Subcutaneous abdominal adipose tissue (tissue), 5 donors: Measurements from ENCODE around the gene PLCG1.

Experiments used
- H3K27ac ChIP-seq: one replicate; pipeline ENCODE4 v1.7.0; 2013; ENCODE audit warnings: low read depth, mild to moderate bottlenecking, inconsistent platforms, low read length, moderate library complexity
- H3K27me3 ChIP-seq, 5 donors: one replicate each; pipeline ENCODE4 v1.7.0; 2013; ENCODE audit warnings: low read length in 5 of 5, inconsistent platforms in 1 of 5; ENCODE audit not compliant: control insufficient read depth in 5 of 5, insufficient read depth in 4 of 5
- H3K36me3 ChIP-seq, 5 donors: one replicate each; pipeline ENCODE4 v1.7.0; 2013; ENCODE audit warnings: low read length in 5 of 5; ENCODE audit not compliant: control insufficient read depth in 5 of 5, insufficient read depth in 5 of 5
- H3K4me1 ChIP-seq, 5 donors: one replicate each; pipeline ENCODE4 v1.7.0; 2013; ENCODE audit warnings: low read length in 5 of 5, mild to moderate bottlenecking in 3 of 5, moderate library complexity in 1 of 5; ENCODE audit not compliant: control insufficient read depth in 5 of 5, insufficient read depth in 5 of 5
- H3K4me3 ChIP-seq, 5 donors: one replicate each; pipeline ENCODE4 v1.7.0; 2013; ENCODE audit warnings: low read length in 5 of 5, low read depth in 1 of 5
- H3K9ac ChIP-seq, 5 donors: one replicate each; pipeline ENCODE4 v1.7.0; 2013; ENCODE audit warnings: low read length in 5 of 5, mild to moderate bottlenecking in 4 of 5, moderate library complexity in 3 of 5
- H3K9me3 ChIP-seq, 5 donors: one replicate each; pipeline ENCODE4 v1.7.0; 2013; ENCODE audit warnings: low read length in 5 of 5; ENCODE audit not compliant: control insufficient read depth in 5 of 5
- donor health status: healthy.
- donor health status: healthy.
- donor health status: healthy.
- donor health status: healthy.
- donor health status: healthy.

Gene PLCG1

DNA sequence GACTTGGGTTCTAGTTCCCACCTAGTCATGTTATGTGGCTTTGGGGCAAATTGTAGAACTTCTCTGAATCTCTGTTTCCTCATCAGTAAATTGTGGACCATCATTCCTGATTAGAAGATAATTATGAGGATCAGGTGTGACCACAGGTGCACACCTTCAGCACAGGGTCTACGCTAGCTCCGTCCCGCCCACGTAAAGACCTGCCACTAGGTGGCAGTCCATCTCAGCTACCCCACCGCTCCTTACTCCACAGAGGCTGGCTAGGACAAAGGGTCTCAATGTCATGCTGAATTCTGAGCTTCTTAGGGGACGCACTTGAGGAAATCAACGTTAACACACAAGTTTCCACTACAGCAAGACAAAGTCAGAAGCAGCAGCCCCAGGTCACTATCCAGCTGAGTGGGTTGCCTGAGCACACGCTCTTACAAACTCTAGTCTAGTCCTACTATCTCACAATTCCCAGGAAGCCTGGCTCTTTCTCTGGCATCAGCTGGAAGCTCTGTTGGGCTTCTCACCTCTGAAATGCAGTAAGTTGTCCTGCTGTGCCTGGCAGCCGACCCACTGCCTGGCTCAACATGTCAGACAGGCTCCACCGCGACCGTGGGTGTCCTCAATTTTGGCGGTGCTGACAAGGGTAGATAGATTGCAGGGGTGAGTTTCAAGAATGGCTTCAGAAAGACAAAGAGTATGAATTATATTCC is 2.0 kb upstream of the PLCG1 start:
- Histone ChIP-seq H3K4me3 (no peak overlapping the region), H3K36me3 (no peaks in the 10 kb centered on the region), H3K27me3 (no peaks in the 10 kb centered on the region), H3K9me3 (no peaks in the 10 kb centered on the region), H3K4me1 (peaks cover 3 to 40% (median 34%) of the 10 kb centered on the region in 5 donors), H3K9ac (no peak overlapping the region), H3K27ac (no peak overlapping the region)

- peaks cover 9 to 47% (median 42%) of the 10 kb centered on the region in 5 donors for H3K4me1 ChIP-seq
- no peaks in the 10 kb centered on the region for H3K9me3 ChIP-seq
- peak overlapping the region in 4 of 5 donors; percentile 45 to 83 (median 78) for H3K9ac ChIP-seq
- H3K4me3 ChIP-seq = peak overlapping the region; percentile 68 to 82 (median 77)
- H3K27ac ChIP-seq = peak overlapping the region; percentile 62
- H3K27me3 ChIP-seq = no peaks in the 10 kb centered on the region
- no peaks in the 10 kb centered on the region for H3K36me3 ChIP-seq
Measured at GRCh38 chr20:41135888-41136679, 1.3 kb upstream of the PLCG1 start.

DNA sequence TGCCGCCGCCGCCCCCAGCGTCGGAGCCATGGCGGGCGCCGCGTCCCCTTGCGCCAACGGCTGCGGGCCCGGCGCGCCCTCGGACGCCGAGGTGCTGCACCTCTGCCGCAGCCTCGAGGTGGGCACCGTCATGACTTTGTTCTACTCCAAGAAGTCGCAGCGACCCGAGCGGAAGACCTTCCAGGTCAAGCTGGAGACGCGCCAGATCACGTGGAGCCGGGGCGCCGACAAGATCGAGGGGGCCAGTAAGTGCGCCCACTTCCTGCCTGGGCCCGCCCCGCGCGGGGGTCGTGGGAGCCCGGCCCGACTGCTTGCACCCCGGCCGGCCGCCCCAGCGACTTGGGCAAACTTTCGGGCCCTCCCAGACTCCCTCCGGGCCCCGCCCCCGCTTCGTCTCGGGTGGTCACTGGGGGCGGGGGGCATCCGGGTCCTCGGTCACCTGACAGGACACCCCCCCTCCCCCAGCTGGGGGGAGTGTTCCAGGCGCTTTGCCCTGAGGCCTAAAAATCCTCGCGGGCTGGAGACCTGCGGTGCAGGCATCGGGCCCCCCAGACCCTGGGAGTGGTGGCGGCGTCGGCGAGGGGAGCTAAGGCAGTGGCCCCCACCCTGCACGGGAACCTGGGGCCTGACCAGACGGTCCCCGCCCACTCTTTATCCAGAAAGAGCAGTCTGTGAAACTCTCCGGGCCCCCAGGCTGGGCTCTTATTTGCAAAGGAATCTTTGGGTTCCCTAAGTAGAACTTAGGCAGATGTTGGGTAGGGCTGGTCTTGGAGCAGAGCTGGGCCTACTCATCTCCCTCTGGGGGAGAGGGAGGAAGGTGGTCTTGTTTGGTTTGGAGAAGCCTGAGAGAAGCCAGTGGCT is 501 bp downstream of the PLCG1 start:
- Histone ChIP-seq H3K9me3 (no peaks in the 10 kb centered on the region), H3K4me3 (peak overlapping the region; percentile 70 to 82 (median 77)), H3K27ac (peak overlapping the region; percentile 81), H3K27me3 (no peaks in the 10 kb centered on the region), H3K4me1 (peaks cover 10 to 65% (median 55%) of the 10 kb centered on the region in 5 donors), H3K36me3 (no peaks in the 10 kb centered on the region), H3K9ac (peak overlapping the region; percentile 75 to 85 (median 82))

DNA sequence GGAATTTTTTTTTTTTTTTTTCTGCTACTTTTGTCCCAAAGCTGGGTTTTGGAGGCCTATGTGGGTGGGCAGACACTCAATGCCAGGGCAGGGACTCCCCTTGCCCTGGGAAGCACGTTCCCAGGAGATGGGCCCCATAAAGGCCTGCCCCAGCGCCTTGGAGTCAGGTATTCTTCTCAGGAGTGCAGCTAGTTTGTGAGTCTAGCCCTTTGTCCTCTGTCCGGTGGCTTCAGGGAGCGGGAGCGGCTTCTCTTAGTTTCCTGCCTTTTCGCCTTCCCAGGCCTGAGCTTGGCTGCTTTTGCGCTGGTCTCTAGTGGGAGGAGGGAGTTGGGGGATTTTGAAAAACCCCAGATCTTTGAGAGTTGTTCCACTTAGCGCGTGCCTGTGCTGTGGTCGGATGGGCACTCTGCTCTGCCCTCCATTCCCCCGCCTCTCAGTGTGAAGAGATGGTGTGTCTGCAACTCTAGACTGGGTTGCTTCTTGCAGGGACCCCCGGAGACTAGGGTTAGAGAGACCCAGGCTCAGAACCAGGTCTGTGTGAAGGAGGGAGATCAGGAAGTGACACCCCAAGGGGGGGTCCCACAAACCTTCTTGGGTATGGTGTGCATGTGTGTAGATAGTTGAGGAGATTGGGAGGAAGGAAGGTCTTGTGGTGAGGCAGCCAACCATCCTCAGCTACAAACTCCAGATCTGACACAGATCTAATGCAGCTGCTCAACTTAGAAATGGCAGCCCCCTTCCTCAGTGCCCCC is 1.3 kb downstream of the PLCG1 start:
- peak overlapping the region; percentile 75 to 85 (median 82) for H3K9ac ChIP-seq
- peaks cover 9 to 73% (median 55%) of the 10 kb centered on the region in 5 donors for H3K4me1 ChIP-seq
- no peaks in the 10 kb centered on the region for H3K9me3 ChIP-seq
- H3K27ac ChIP-seq = peak overlapping the region; percentile 81
- H3K36me3 ChIP-seq = no peaks in the 10 kb centered on the region
- H3K4me3 ChIP-seq = peak overlapping the region; percentile 70 to 82 (median 77)
- no peaks in the 10 kb centered on the region for H3K27me3 ChIP-seq

DNA sequence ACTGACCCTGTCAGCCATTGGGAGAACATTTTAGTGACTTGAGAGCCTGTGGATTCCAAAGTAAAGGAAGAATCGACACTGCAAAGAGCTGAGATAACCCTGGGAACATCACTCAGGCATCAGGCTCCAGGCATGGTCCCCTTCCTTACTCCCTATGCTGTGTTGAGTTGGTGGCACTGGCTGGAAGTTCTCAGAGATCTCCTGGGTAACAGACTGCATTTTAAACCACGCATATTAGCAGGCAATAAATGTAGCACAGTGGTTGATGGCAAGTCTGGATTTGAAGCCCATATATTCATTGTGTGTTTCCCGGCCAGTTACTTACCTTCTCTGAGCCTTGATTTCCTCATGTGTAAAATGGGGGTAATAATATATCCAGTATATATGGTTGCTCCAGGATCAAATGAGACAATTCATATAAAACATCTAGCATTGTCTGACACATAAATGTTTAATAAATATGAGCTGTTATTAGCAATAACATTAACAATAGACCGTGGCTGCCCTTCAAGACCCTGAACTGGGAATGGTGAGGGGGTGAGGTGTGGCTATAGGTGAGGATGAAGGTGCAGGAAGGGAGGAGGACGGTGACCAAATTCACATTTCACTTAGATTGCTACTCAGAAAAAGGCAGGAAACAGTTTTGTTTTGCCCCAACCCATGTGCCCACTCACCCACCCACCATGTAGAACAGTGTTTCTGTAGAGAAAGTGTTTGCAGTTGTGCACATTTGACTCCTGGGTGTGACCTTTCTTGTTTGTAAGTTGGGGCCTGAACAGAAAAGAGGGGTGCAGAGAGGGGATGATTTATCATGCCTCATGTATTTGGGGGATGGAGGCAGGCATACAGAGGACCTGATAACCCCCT is 2.1 kb downstream of the PLCG1 start:
- peak overlapping the region; percentile 14 to 85 (median 76) for H3K9ac ChIP-seq
- peak overlapping the region; percentile 70 to 82 (median 77) for H3K4me3 ChIP-seq
- H3K27ac ChIP-seq = peak overlapping the region; percentile 81
- H3K36me3 ChIP-seq = peaks cover 0 to 2% (median 0%) of the 10 kb centered on the region in 5 donors
- H3K27me3 ChIP-seq = no peaks in the 10 kb centered on the region
- H3K9me3 ChIP-seq = no peaks in the 10 kb centered on the region
- H3K4me1 ChIP-seq = peaks cover 14 to 81% (median 55%) of the 10 kb centered on the region in 5 donors

DNA sequence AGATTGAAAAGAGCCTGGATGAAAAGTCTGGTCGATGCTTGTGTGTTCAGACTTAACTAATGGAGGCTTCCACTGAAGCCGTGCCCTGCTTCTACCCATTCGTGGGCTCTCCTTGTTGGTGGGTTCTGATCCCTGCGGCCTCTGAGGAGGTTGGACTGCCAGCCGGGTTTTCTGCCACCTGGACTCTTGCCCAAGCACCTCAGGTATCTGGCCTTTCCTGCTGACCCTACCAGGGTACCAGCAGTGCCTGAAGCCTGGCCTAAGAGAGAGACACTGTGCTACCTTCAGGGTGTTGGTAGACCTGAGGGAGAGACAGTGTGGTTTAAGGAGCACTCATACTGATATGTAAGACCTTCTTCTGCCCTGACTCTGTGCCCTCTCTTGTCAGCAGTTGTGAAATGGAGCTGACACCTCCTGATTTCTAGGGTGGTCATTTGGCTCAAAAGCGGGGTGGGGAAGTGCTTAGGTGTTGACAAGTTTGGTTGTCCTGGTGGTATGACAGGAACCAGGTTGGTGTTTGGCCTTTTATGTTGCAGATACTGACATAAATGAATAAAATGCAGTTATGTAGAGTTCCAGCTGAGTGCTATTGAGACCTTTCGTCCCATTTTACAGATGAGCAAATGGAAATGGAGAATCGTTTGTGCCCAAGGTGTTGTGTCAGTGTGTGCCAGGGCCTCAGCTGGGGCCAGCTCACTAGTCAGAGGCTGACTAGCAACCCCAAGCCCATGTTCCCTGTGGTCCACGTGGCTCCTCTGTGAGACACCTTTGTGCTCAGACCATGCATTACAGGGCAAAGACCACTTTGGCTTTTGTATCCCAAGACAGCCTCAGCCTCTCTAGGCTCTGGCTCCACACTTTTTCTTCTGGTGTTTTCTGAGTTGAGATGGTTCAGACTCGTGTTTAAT is 3.1 kb downstream of the PLCG1 start:
- H3K9me3 ChIP-seq = no peaks in the 10 kb centered on the region
- peaks cover 16 to 86% (median 63%) of the 10 kb centered on the region in 5 donors for H3K4me1 ChIP-seq
- H3K27ac ChIP-seq = peak overlapping the region; percentile 81
- H3K4me3 ChIP-seq = peak overlapping the region in 3 of 5 donors; percentile 32 to 77 (median 33)
- peaks cover 0 to 4% (median 0%) of the 10 kb centered on the region in 5 donors for H3K36me3 ChIP-seq
- no peaks in the 10 kb centered on the region for H3K27me3 ChIP-seq
- peak overlapping the region; percentile 2 to 85 (median 10) for H3K9ac ChIP-seq

DNA sequence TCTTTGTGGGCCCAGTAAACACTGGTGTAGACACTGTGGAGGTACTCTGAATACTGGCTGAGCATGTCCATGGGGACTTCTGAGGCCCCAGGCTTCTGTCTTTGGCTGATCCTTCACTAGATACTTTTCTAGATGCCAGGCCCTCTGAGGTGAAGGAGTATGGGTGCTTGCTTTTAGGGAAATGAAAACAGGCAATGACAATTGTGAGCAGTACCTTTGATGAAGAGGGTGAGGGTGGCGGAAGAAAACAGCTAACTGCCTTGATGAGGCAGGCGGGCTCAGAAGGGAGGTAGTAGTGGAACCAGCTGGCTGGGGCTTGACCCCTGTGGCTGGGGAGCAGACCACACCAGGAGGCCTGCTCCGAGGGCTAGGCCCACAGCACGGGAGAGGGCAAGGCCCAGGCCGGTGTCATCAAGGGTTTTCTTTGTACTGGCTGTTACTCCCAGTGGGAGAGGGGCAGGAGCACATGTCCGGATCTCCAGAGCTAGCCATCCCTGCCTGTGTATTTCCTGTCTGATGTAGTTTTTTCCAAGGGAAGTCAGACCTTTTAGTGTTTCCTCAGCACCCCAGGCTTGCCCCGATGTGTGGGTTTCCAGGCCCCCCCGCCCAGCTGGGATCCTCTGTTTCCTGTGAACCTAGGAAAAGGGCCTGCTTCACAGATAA is 3.9 kb downstream of the PLCG1 start:
- Histone ChIP-seq H3K27me3 (no peaks in the 10 kb centered on the region), H3K9ac (peak overlapping the region in 3 of 5 donors; percentile 38 to 85 (median 42)), H3K9me3 (no peaks in the 10 kb centered on the region), H3K4me1 (peaks cover 24 to 87% (median 66%) of the 10 kb centered on the region in 5 donors), H3K27ac (peak overlapping the region; percentile 81), H3K4me3 (peak overlapping the region in 3 of 5 donors; percentile 8 to 32 (median 12)), H3K36me3 (peaks cover 0 to 4% (median 0%) of the 10 kb centered on the region in 5 donors)

- peak overlapping the region; percentile 81 for H3K27ac ChIP-seq
- no peak overlapping the region for H3K4me3 ChIP-seq
- H3K9me3 ChIP-seq = no peaks in the 10 kb centered on the region
- peaks cover 29 to 93% (median 72%) of the 10 kb centered on the region in 5 donors for H3K4me1 ChIP-seq
- H3K27me3 ChIP-seq = no peaks in the 10 kb centered on the region
- H3K9ac ChIP-seq = peak overlapping the region in 1 of 5 donors; percentile 85
- peaks cover 0 to 4% (median 0%) of the 10 kb centered on the region in 5 donors for H3K36me3 ChIP-seq
Measured at GRCh38 chr20:41142245-41142644, 4.9 kb downstream of the PLCG1 start.
